Adrenal gland (tissue), 12 donors: Measurements from ENCODE around the gene IGSF9. TPM values are rescaled to one million over a fixed set of nuclear protein-coding genes. Genes with fewer than 3 reads are reported as not detected.

Source experiments
- DNase-seq, 7 donors: peaks; one replicate each; pipeline ENCODE4 v3.0.0-alpha.2; 2019 to 2020
- H3K27ac ChIP-seq, 5 donors: fragments of 200-600 bp; sonication (generic) in 4 of 5; 1 replicate in 3 of 5; 2 replicates in 2 of 5; pipeline versions ENCODE4 v1.5.1 to v1.8.0; 2016 to 2020; ENCODE audit warnings: mild to moderate bottlenecking in 1 of 5
- H3K27me3 ChIP-seq: fragments of 200-600 bp; 2 replicates; pipeline ENCODE4 v1.8.0; 2021
- H3K36me3 ChIP-seq, 2 donors: fragments of 200-600 bp; replicated peaks in 1 of 2; 1 replicate in 1 of 2; 2 replicates in 1 of 2; pipeline versions ENCODE4 v1.5.1 to v1.8.0; 2018 to 2022
- H3K4me1 ChIP-seq, 2 donors: fragments of 200-600 bp; replicated peaks in 1 of 2; 1 replicate in 1 of 2; 2 replicates in 1 of 2; pipeline versions ENCODE4 v1.5.1 to v1.8.0; 2018 to 2021
- H3K4me3 ChIP-seq, 4 donors: fragments of 200-600 bp; sonication (generic) in 3 of 4; one replicate each; pipeline ENCODE4 v1.5.1; 2016 to 2018
- H3K9me3 ChIP-seq, 3 donors: fragments of 200-600 bp; sonication (generic) in 1 of 3; replicated peaks in 1 of 3; 1 replicate in 2 of 3; 2 replicates in 1 of 3; pipeline versions ENCODE4 v1.5.1 to v1.8.0; 2016 to 2021
- CTCF ChIP-seq, 6 experiments: fragments of 450-650 bp in 4 of 6; fragments of 200-600 bp in 2 of 6; sonication (generic) in 1 of 6; IDR thresholded peaks; 1 replicate in 5 of 6; 2 replicates in 1 of 6; pipeline versions ENCODE4 v1.5.1 to v1.8.0; 2016 to 2021; ENCODE audit warnings: antibody characterized with exemption in 6 of 6, mild to moderate bottlenecking in 2 of 6, moderate library complexity in 1 of 6
- POLR2A ChIP-seq, 2 donors: fragments of 450-650 bp; IDR thresholded peaks; one replicate each; pipeline ENCODE4 v1.6.1; 2017; ENCODE audit warnings: antibody characterized with exemption in 2 of 2, mild to moderate bottlenecking in 2 of 2, moderate library complexity in 1 of 2
- WGBS, 4 donors: extraction: QIAGEN DNeasy Blood & Tissue Kit in 2 of 4; methylation state at CpG; one replicate each; pipeline versions ENCODE4 v1.1.5 to v1.1.7; 2013 to 2017; 5-methylcytosine and 5-hydroxymethylcytosine counted together
- intact Hi-C, 2 donors: fragments of 100-400 bp; cut with DNase I; formaldehyde crosslinking; loops; one replicate each; pipeline versions ENCODE4 v1.14.1 to v1.15.0; 2022 to 2023
- polyA plus RNA-seq, 3 donors: library from polyadenylated mRNA; stranded (reverse); fragments of 200-250 nt in 2 of 3; fragments of 350-450 nt in 1 of 3; fragmentation: Illumina TruSeq in 1 of 3; extraction: RNeasy Lipid Tissue Mini Kit (QIAGEN cat#74804) in 1 of 3; gene quantifications; one replicate each; pipeline ENCODE4 v1.2.3, GENCODE V29; 2013 to 2014
- total RNA-seq, 9 donors: library from RNA; depleted of rRNA in 4 of 9; stranded (reverse); fragments of >200 nt in 4 of 9; fragments of 120-200 nt in 1 of 9; fragmentation: NEBNext Ultra II Directional in 1 of 9; extraction: Animal tissue kit (Norgen Biotek cat#: 25700) in 1 of 9; gene quantifications; one replicate each; pipeline versions ENCODE4 v1.1.0 to v1.2.4, GENCODE V29; 2013 to 2023
- donor health status: healthy with polysubstance abuse.
- donor health status: Bipolar disorder and iron deficiency.
- donor health status: DM: yes; HTN: yes; CAD: no.
- donor health status: DM: no; HTN: no; CAD: no.
- donor health status: DM: no; HTN: no; CAD: no.
- donor health status: DM: yes; HTN: yes; CAD: no.

Gene IGSF9
- total and polyA plus RNA-seq, 12 donors = 0.10 to 0.32 (median 0.19) TPM; not detected in 6

GRCh38 chr1:159934136-159935039 is 11.0 kb downstream of the IGSF9 start:
- Histone ChIP-seq H3K4me1 (peaks cover 0 to 5% of the 10 kb centered on the region in 2 donors), H3K27me3 (peaks cover 7% of the 10 kb centered on the region), H3K27ac (no peak overlapping the region), H3K4me3 (no peak overlapping the region), H3K36me3 (no peaks in the 10 kb centered on the region), H3K9me3 (no peaks in the 10 kb centered on the region)
- no peak for DNase-seq
- TF ChIP-seq CTCF (IDR thresholded peaks at IDR 0.05) (no peak), POLR2A (IDR thresholded peaks at IDR 0.05) (no peak)
- 65 to 86% (median 83%) methylated on average over 5 to 14 of the region's 14 CpGs for WGBS, 4 donors
- intact Hi-C loops = loop anchor here in 1 of 2 donors (5.0 kb wide), 1 partner anchor 68 kb away; no protein-coding TSS in a partner anchor

GRCh38 chr1:159933347-159933746 is 12.1 kb downstream of the IGSF9 start:
- 84 to 93% (median 89%) methylated on average over 4 of the region's 4 CpGs for WGBS, 4 donors
- DNase-seq = no peak
- intact Hi-C loops = loop anchor here in 1 of 2 donors (5.0 kb wide), 1 partner anchor 69 kb away; no protein-coding TSS in a partner anchor
- Histone ChIP-seq H3K36me3 (no peaks in the 10 kb centered on the region), H3K4me1 (peaks cover 0 to 5% of the 10 kb centered on the region in 2 donors), H3K9me3 (no peaks in the 10 kb centered on the region), H3K27me3 (peaks cover 7% of the 10 kb centered on the region), H3K27ac (no peak overlapping the region), H3K4me3 (no peak overlapping the region)
- no peak for TF ChIP-seq POLR2A (IDR thresholded peaks at IDR 0.05)
- TF ChIP-seq CTCF (IDR thresholded peaks at IDR 0.05) = no peak

GRCh38 chr1:159932296-159933285 is 12.8 kb downstream of the IGSF9 start:
- WGBS, 4 donors = 76 to 86% (median 85%) methylated on average over 11 to 16 of the region's 16 CpGs
- Histone ChIP-seq H3K9me3 (no peaks in the 10 kb centered on the region), H3K27ac (no peak overlapping the region), H3K4me1 (peaks cover 0 to 5% of the 10 kb centered on the region in 2 donors), H3K36me3 (no peaks in the 10 kb centered on the region), H3K4me3 (no peak overlapping the region), H3K27me3 (peaks cover 7% of the 10 kb centered on the region)
- intact Hi-C loops = loop anchor here in 1 of 2 donors (5.0 kb wide), 1 partner anchor 70 kb away; no protein-coding TSS in a partner anchor
- TF ChIP-seq POLR2A (IDR thresholded peaks at IDR 0.05) (no peak), CTCF (IDR thresholded peaks at IDR 0.05) (no peak)
- DNase-seq = no peak
